ENCODE measurements around the gene PALLD.

PALLD gene

GRCh38 chr4:168882650-168883233 lies 385.9 kb downstream of the PALLD start:
- no peak for DNase-seq

- no peak for DNase-seq
Measured at GRCh38 chr4:168883513-168883912, 386.7 kb downstream of the PALLD start.

- no peak for DNase-seq
Measured at GRCh38 chr4:168884251-168885124, 387.6 kb downstream of the PALLD start.

GRCh38 chr4:168885400-168885799 lies 388.5 kb downstream of the PALLD start:
- no peak for DNase-seq

- no peak for DNase-seq
Measured at GRCh38 chr4:168886351-168886750, 389.5 kb downstream of the PALLD start.

GRCh38 chr4:168887809-168888208 lies 391.0 kb downstream of the PALLD start:
- DNase-seq = no peak

- DNase-seq = no peak
Measured at GRCh38 chr4:168888715-168889215, 391.9 kb downstream of the PALLD start.

- DNase-seq = no peak
Measured at GRCh38 chr4:168891086-168891485, 394.2 kb downstream of the PALLD start.

- DNase-seq = no peak
Measured at GRCh38 chr4:168891688-168892087, 394.8 kb downstream of the PALLD start.

- no peak for DNase-seq
Measured at GRCh38 chr4:168892475-168892874, 395.6 kb downstream of the PALLD start.

- DNase-seq = no peak
Measured at GRCh38 chr4:168893205-168893604, 396.4 kb downstream of the PALLD start.

GRCh38 chr4:168893807-168894206 lies 397.0 kb downstream of the PALLD start:
- no peak for DNase-seq

GRCh38 chr4:168900080-168900479 lies 403.2 kb downstream of the PALLD start:
- DNase-seq = no peak

GRCh38 chr4:168907119-168907698 lies 410.4 kb downstream of the PALLD start:
- DNase-seq = peak; percentile 43

GRCh38 chr4:168908093-168908492 lies 411.2 kb downstream of the PALLD start:
- no peak for DNase-seq

GRCh38 chr4:168908851-168909273 lies 412.0 kb downstream of the PALLD start:
- no peak for DNase-seq

GRCh38 chr4:168914095-168914494 lies 417.2 kb downstream of the PALLD start:
- DNase-seq = no peak

GRCh38 chr4:168917138-168917779 lies 420.4 kb downstream of the PALLD start:
- DNase-seq = peak; percentile 61

- no peak for DNase-seq
Measured at GRCh38 chr4:168919706-168920324, 423.0 kb downstream of the PALLD start.

- no peak for DNase-seq
Measured at GRCh38 chr4:168920441-168921065, 423.7 kb downstream of the PALLD start.

- DNase-seq = peak; percentile 77
Measured at GRCh38 chr4:168923526-168924194, 426.8 kb downstream of the PALLD start.

- DNase-seq = no peak
Measured at GRCh38 chr4:168924667-168925066, 427.8 kb downstream of the PALLD start.
